ENCODE results near the gene RARA.

The RARA gene

DNA sequence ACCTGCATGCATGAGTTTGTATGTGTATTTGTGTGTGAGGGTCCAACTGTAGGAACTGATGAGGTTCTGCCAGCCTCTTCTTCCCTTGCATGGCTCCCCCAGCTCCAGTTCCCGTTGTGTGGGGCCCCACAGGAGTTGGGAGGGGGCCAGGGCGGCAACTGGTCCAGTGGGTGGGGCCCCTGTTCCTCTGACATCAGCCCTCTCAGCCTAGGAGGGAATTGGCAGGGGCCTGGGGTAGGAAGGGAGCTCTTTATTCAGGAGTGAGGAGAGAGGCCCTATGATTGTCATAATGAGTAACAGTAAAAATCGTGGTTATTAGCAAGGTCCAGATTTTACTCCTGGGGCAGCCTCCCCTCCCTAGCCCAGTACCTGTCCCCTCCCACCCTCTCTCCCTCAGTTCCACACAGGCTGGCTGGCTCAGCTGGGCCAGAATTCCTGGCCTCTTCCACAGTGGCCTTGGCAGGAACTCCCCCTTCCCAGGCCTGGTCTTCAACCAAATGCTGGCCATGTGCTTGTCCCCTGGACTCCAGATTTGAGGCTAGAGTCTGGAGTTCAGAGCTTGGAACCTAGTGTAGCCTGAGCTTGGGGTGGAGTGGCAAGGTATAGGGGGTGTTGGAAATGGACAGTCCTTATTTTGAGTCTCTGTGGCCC, 18.9 kb downstream of the RARA start:
- in situ Hi-C loops (cut with MboI; ENCODE audit: low sequenced_read_pairs) = no loop called here

DNA sequence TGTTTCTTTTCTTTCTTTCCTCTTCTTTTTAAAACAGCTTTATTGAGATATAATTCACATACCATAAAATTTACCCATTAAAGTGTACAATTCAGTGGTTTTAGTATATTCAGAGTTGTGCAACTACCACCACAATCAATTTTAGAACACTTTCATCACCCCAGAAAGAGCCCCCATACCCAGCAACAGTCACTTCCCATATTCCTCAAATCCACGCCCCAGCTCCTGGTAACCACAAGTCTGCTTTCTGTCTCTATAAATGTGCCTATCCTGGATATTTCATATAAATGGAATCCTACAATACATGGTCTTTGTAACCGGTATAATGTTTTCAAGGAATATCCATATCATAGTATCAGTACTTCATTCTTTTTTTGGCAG, 19.4 kb downstream of the RARA start:
- in situ Hi-C loops (cut with MboI; ENCODE audit: low sequenced_read_pairs) = no loop called here

DNA sequence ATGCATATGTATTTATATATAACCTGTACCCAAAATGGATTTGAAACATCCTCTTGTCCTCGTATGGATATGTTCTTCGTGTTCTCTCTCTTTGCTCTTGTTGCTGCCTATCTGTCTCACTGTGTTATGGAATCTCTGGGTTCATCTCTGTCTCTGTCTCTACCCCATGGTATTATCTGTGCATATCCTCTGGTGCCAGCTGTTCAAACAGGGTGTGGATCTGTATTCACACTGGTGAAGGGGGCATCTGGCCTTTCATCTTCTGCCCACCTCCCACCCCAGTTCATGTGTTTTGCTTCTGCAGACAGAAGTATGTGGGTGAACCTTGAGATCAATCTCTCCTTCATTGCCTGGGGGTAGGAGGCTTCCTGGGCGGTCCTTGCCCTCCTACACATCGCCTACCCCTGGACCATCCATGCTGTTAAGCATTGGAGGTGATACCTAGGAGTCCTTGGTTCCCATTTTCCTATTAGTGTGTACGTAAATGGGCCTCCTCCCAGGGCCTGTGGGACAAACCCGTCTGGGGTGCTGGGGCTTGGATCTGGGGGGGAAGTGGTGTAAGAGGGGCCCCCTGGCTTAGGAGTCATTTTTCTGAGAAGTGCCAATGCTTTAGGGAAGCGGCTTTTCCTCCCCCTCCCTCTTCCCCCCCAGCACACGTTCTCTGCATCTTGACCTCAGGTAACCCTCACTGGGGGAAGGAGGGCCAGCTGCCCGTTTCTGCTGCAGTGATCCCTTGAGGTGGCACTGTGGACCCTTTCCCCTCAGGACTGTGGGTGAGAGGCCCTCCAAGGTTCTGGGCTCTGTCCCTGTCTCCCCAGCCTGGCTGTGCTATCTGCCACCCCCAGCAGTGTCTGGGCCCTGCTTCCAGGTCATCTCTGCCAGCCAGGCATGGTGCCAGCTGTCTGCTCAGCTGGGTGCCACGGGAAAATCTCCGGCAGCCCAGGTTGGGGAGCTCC, 21.1 kb downstream of the RARA start:
- in situ Hi-C loops (cut with MboI; ENCODE audit: low sequenced_read_pairs) = no loop called here

DNA sequence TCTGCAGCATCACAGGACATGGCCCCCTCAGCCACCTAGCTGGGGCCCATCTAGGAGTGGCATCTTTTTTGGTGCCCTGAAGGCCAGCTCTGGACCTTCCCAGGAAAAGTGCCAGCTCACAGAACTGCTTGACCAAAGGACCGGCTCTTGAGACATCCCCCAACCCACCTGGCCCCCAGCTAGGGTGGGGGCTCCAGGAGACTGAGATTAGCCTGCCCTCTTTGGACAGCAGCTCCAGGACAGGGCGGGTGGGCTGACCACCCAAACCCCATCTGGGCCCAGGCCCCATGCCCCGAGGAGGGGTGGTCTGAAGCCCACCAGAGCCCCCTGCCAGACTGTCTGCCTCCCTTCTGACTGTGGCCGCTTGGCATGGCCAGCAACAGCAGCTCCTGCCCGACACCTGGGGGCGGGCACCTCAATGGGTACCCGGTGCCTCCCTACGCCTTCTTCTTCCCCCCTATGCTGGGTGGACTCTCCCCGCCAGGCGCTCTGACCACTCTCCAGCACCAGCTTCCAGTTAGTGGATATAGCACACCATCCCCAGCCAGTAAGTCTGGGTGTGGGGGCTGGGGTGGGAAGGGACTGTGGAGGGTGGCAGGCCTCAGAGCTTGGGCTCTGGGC, 22.0 kb downstream of the RARA start:
- in situ Hi-C loops (cut with MboI; ENCODE audit: low sequenced_read_pairs) = no loop called here

DNA sequence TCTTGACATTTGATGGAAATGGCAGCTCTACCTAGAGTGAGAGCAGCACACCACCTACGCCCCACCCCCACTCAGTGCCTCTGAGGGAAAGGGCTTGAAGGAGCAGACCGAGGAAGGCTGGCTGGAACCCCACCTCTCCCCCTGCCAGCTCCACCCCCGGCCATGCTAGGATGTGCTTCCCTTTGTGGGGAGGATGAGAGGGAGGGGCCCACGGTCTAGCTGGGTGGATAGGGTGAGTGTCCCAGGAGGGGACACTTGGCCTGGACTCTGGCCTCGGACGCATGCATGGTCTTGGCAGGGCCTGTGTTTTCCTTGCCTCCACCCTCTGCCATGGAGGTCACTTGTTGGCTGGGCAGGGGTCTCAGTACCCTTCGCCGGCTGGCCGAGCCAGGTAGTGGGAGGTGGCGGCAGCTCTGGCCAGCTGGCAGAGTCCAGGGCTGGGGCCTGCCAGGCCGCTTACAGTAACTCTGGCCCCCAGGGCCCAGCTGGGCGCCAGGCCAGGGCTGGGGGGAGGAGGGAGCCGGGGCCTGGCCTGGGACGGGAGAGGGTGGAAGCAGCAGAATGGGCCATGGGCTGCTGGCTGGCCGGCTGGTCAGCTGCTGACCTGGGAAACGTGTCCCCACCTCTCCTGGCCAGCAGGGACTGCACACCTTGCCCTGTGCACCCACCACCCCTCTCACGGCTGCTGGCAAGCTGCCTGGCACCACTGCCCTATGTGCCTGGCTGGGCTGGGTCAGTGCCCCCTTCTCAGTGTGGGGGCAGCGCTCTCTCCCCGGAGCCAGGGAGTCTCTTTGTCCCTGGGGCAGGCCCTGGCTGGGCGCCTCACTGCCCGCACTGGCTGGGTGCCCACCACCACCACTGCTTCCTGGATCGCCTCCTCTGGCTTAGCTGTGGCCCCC, 23.0 kb downstream of the RARA start:
- in situ Hi-C loops (cut with MboI; ENCODE audit: low sequenced_read_pairs) = no loop called here

DNA sequence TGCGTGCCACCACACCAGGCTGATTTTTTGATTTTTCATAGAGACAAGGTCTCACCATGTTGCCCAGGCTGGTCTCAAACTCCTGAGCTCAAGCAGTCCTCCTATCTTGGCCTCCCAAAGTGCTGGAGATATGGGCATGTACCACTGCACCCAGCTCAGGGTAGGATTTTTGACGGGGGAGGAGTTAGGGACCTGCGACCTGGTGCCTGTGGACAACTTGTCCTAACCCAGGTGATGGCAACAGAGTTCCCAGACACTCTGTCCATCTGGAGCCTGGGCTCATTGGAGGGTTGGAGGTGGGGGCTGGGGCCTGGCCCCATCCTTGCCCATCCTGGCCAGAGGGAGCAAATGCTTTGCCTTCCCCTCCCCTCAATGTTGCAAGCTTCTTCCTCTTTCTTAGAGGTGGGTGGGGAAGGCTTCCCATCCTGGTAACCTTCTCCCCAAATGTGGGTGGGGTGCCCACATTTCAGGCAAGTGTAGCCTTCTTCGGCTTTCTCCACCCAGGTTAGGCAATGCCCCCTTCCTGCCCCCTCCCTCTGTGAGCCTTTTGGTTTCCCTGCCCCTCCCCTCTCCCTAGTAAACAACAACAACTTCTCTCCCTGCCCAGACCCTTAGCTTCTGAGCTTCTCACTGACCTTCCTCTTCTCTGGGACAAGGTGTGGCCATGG, 24.9 kb downstream of the RARA start:
- in situ Hi-C loops (cut with MboI; ENCODE audit: low sequenced_read_pairs) = no loop called here

DNA sequence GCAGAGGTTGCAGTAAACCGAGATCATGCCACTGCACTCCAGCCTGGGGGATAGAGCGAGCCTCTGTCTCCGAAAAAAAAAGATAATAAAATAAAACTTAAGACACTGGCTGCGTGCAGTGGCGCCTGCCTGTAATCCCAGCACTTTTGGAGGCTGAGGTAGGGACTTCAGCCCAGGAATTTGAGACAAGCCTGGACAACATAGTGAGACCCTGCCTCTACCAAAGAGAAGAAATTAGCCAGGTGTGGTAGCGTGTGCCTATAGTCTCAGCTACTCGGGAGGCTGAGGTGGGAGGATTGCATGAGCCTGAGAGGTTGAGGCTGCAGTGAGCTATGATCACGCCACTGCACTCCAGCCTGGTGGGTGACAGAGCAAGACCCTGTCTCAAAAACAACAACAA, 26.6 kb downstream of the RARA start:
- in situ Hi-C loops (cut with MboI; ENCODE audit: low sequenced_read_pairs) = no loop called here

DNA sequence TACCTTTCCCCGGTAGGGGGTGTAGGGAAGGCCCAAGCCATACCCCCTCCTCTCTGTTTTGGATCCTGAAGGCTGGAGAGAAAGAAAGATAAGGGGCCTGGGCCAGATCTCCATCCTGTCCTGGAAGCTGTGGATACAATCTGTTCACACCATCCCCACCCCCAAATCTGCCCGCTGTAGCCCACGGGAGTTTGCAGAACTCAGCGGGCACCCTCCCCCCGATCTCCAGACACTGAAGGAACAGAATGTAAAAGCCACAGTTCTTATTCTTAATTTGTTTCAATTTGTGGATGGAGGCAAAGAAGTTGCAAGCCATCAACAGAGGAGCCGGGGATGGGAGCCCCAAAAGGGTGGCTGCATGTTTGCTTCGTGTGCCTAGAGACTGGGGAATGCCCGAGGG, 28.4 kb downstream of the RARA start:
- in situ Hi-C loops (cut with MboI; ENCODE audit: low sequenced_read_pairs) = no loop called here

DNA sequence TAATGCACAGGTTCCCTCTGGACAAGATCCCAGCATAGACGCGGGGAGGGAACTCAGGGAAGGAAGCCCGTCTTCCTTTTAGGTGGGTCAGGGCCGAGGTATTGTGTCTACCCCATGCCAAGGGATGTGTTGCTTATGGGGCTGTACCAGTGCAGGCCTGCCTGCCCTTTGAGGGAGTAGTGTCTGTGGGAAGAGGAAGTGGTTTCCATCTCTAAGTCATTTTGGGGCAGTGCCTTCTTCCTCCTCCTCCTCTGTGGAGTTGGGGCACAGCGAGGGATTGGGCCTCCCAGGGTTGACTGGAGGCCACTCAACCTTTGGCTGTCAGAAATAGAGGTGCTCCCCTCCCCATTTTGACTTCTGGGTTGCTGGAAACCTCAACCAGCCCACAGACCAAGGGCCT, 29.1 kb downstream of the RARA start:
- in situ Hi-C loops (cut with MboI; ENCODE audit: low sequenced_read_pairs) = no loop called here

DNA sequence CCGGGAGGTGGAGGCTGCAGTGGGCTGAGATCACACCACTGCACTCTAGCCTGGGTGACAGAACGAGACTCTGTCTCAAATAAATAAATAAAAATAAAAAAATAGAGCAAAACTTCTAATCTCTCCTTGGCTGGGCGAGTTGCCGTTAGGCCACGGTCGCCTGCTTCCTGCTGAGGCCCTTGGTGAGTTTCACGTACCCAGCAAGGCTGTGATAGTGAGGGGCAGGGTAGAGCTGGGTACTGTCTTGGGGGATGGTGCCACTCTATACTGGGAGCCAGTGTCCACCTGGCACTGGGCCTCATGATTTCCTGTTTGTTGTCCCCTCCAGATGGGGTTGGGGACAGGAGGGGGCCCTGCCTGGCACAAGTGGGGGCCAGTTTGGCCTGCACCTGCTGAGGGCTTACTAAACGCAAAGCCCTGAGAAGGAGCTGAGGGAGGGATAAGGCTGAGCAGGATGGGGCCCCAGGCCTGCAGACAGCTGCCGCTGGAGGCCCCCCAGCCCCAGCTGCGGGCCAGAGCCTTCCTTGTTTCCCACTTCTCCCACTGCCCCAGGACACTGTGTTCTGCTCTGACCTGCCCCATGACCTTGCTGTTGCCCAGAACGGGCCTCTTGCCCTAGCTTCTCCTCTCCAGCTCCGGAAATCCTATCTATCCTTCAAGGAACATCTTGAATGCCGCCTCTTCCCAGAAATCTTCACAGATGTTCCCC, 30.1 kb downstream of the RARA start:
- in situ Hi-C loops (cut with MboI; ENCODE audit: low sequenced_read_pairs) = no loop called here

DNA sequence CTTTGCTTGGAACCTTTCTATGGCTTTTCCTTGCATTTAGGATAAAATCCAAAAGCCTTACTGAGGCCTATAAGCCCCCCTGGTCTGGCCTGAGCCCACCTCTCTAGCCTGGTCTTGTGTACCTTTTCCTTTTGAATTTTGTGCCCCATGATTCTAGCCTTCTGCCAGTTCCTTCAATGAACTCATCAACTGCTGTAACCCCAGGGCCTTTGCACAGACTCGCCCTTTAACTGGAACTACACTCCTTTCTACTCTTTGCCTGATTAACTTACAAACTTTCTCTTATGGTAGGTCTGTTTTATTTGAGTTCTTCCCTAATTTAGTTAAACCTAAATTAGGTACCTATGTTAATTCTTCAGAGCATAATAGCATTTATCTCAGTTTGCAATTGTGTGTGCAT, 31.3 kb downstream of the RARA start:
- in situ Hi-C loops (cut with MboI; ENCODE audit: low sequenced_read_pairs) = no loop called here

DNA sequence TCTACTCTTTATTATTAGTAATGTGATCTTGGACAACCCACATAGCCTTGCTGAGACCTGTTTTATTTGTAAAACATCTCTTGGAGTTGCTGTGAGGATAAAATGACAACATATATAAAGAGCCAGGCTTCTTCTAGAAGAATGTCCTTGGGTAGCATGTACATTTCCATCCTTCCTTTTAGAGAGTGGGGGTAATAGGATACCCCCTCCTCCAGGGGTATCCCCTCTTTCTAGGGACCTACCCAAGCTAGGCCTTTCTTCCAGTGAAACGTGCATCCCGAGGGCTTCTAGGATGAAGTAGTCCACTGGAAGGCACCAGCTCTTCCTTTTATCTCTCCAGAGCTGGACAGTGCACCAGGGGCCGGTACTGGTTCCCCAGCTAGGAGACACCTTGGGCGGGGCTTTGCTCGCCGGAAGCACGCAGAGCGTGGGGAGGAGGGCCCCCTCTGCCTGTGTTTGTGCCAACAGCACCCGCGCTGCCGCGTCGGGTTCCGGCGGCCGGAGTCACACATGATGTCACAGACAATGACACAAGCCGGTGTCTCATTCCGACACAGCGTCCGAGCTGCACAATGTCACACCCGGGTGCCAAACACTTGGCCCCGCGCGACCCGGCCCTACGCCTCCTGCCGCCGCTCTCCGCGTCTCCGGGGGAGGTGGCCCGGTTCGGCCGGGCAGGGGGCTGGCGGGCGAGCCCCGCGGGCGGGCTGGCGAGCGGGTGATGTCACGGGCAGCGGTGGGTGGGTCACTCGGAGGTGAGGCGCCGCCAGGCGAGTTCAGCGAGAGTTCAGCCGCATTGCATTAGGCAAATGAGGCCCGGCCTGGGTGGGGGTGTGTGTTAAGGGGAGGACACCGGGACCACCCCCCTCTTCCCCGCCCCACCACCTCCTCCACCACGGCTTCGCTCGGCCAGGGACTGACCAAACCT, 32.2 kb downstream of the RARA start:
- in situ Hi-C loops (cut with MboI; ENCODE audit: low sequenced_read_pairs) = no loop called here

DNA sequence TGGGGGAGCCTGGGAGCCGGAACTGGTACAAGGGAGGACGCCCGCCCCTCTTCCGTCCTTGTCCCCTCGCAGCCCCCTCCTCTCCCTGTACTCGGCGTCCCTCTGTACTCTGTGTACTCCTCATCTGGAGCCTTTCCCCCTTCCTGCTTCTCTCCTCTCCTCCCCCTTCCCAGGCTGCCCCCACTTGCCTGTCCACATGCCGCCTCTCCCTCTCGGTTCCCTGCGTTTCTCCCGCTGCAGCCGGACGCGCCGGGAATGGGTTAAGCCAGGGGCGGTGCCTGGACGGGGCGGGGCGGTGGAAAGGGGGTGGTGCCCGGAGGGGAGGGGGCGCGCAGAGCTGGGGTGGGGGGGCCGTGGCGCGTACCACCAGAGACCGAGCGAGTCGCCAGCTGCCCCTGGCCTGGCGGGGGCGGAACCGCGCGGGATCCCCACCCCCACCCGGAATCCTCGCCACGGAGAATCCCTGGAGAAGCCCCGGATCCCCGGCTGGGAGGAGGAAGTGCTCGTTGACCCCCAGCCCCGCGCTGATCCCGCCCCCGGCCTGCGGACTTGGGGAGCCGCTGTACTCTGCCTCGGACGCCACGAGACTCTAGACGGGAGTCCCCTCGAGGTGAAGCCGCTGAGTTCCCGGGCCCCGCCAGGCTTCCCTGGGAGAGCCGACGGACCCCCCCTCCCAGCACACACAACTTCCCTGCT, 33.0 kb downstream of the RARA start:
- in situ Hi-C loops (cut with MboI; ENCODE audit: low sequenced_read_pairs) = no loop called here

DNA sequence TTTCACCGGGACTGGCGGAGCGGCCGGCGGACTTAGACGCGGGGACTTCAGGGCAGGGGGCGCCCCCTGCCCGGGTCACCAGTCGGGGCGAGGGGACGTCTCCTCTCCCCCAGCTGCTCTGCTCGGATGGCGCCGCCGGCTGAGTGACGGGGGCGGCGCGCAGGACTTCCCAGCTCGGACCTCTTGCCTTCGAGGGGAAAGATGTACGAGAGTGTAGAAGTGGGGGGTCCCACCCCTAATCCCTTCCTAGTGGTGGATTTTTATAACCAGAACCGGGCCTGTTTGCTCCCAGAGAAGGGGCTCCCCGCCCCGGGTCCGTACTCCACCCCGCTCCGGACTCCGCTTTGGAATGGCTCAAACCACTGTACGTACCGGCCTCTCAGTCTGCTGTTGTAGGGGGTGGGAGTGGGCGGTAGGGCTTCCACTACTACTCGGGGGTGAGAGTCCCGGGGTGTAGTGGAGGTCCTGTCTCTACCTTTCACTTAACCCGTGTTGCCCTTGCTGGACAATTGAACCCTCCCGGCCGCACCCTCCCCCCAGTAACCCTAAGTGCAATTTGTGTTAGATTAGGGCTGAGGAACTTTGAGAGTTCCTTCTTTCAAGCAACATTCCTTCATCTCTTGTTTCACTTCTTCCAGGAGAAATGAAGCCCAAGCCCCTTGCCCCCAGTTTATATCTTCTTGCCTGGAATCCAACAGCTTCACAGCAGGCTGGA, 33.7 kb downstream of the RARA start:
- in situ Hi-C loops (cut with MboI; ENCODE audit: low sequenced_read_pairs) = no loop called here

DNA sequence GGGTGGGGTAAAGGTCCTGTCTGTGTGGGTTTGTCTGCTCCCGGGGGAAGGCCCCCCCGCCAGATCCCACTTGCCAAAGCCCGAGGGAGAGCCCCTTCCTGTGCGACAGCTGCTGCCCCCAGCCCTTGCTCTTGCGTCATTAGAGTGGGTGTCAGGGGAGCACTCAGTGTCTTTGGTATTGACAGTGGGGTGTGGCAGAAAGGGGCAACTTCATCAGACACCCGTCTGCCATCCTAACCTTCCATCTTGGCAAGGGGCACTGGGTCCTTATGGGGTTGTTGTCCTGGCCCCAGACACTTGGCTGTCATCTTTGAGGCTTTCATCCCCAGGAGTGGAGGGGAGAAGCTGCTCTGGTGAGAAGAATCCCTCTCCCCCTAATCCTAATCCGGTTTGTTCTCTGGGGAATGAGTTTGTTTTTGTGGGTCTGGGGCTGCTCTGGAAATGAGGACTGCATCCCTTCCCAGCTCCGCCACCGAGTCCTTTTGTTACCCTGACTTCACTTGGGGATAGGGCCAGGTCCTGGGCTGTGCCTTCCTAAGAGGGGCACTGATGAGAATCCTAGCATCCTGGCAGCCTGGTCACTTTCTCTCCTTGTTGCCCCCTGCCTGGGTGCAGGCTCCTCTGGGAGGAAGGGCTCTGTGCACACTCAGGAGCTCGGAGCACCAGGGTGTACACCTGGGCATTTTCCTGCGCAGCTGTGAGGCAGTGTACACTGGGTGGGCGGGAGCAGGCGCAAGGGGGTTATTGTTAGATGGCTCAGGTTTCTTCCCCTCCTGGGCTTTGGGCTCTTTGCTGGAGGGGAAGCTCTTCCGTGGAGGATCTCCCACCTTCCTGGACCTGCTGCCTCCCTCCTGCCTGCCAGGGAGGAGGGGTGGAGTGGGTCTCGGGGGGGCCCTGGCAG, 34.5 kb downstream of the RARA start:
- in situ Hi-C loops (cut with MboI; ENCODE audit: low sequenced_read_pairs) = no loop called here

DNA sequence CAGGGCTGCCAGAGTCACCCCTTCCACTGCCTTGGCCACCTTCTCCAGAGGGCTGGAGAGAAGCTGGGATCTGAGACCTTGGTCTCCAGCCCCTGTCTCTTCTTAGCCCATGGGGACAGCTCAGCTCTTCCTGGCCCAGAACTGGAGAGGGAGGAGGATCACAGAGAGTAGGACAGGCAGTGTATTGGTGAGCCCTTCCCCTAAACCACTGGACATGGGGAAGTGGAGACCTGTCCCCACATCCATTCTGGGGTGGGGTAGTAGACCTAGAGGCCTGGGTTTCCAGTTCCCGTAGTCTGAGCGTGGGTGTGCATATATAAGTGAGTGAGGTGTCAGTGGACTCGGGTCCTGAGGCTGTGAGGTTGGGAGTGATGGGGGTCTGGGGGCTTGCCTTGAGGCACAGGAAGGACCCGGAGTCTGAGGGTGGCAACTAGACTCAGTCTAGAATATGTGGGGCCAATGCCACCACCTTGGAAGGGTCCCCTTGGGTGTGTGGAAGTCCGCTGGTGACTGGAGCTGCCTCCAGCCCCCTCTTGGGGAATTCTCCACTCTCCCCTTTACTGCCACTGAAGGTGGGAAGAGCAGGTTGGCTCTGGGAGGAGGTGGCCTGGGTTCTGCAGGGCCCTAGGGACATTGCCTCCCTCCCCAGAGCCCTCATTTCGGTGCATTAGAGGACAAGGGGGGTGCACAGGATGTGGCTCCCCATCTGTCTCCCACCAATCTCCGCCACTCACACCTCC, 35.6 kb downstream of the RARA start:
- in situ Hi-C loops (cut with MboI; ENCODE audit: low sequenced_read_pairs) = no loop called here
